ENCODE measurements around the gene PEX12. TPM values are rescaled to one million over a fixed set of nuclear protein-coding genes. Genes with fewer than 3 reads are reported as not detected.
"Not testable (repeated sequence)": the region's sequence is repeated elsewhere in the genome, so short reads cannot be mapped to it uniquely, and the experiment has no call there.

The PEX12 gene
- total and polyA plus RNA-seq, 11 donors: 2.6 to 10.8 (median 7.9) TPM

DNA sequence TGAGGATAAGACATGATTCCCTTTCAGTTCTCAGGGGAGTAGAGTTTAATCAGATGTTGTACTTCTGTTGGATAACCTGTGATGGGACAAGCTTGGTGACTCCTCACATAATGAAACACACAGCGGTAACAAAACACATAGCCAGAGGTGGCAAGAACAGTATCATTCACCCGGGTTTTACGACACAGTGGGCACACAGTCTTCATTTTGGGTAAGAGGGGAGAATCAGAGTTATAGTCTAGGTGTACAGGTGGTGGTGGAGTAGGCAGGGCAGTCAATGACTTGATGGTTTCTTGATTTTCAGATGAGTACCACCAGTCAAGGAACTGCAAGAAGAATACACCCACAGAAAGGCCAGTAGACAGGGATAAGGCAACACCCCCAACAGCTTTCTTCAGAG, 2.6 kb downstream of the PEX12 start:
- H3K27me3 ChIP-seq: no peaks in the 10 kb centered on the region
- no peak overlapping the region for H3K27ac ChIP-seq
- no peaks in the 10 kb centered on the region for H3K9me3 ChIP-seq
- TF ChIP-seq, protein P1, sequence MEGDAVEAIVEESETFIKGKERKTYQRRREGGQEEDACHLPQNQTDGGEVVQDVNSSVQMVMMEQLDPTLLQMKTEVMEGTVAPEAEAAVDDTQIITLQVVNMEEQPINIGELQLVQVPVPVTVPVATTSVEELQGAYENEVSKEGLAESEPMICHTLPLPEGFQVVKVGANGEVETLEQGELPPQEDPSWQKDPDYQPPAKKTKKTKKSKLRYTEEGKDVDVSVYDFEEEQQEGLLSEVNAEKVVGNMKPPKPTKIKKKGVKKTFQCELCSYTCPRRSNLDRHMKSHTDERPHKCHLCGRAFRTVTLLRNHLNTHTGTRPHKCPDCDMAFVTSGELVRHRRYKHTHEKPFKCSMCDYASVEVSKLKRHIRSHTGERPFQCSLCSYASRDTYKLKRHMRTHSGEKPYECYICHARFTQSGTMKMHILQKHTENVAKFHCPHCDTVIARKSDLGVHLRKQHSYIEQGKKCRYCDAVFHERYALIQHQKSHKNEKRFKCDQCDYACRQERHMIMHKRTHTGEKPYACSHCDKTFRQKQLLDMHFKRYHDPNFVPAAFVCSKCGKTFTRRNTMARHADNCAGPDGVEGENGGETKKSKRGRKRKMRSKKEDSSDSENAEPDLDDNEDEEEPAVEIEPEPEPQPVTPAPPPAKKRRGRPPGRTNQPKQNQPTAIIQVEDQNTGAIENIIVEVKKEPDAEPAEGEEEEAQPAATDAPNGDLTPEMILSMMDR (IDR thresholded peaks at IDR 0.05): no peak
- no peak for TF ChIP-seq POLR2A (IDR thresholded peaks at IDR 0.05)
- peaks cover 0 to 46% (median 31%) of the 10 kb centered on the region in 9 donors for H3K36me3 ChIP-seq
- ATAC-seq (no peak), DNase-seq (no peak)
- intact Hi-C loops (cut with DNase I): loop anchor here in 3 of 10 donors (10.0 kb wide), 2 partner anchors 591 to 611 kb away; partner anchors contain the start of genes LIG3 (in 2 of the 3), CCT6B (in 1 of the 3) and ZNF830 (in 1 of the 3)
- H3K4me1 ChIP-seq: peaks cover 0 to 23% (median 17%) of the 10 kb centered on the region in 12 donors
- WGBS, 4 donors: 92 to 94% (median 93%) methylated on average over 3 of the region's 3 CpGs
- H3K4me3 ChIP-seq: no peak overlapping the region

DNA sequence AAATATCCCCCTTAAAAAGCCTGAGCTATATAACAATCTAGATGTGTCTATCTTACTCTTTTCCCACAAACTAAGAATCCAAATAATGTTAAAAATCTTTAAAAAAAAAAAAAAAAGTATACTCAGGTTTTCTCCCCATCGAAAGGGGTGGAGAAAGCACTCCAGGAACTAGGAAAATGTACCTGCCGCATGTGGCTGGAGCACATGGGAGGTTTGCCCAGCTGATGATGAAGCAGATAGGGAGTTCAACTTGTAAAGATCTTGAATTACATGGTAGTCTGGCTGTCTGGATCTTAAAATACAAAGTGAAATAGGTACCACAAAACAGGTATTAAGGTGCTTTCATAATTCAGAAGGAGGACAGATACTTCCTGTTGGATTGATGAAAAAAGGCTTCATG, 9.0 kb downstream of the PEX12 start:
- intact Hi-C loops (cut with DNase I): loop anchor here in 1 of 10 donors (10.0 kb wide), 1 partner anchor 55 kb away; no protein-coding TSS in a partner anchor
- DNase-seq (no peak), ATAC-seq (no peak)
- H3K4me1 ChIP-seq: peaks cover 2 to 29% (median 18%) of the 10 kb centered on the region in 12 donors
- no peak overlapping the region for H3K27ac ChIP-seq
- 93 to 95% (median 94%) methylated on average over 2 of the region's 2 CpGs for WGBS, 4 donors
- peak overlapping the region in 2 of 12 donors; percentile 80 to 85 for H3K4me3 ChIP-seq
- TF ChIP-seq, protein P1 (IDR thresholded peaks at IDR 0.05): no peak
- TF ChIP-seq POLR2A (IDR thresholded peaks at IDR 0.05): no peak
- no peaks in the 10 kb centered on the region for H3K9me3 ChIP-seq
- H3K27me3 ChIP-seq: no peaks in the 10 kb centered on the region
- H3K36me3 ChIP-seq: peaks cover 0 to 19% (median 11%) of the 10 kb centered on the region in 9 donors

DNA sequence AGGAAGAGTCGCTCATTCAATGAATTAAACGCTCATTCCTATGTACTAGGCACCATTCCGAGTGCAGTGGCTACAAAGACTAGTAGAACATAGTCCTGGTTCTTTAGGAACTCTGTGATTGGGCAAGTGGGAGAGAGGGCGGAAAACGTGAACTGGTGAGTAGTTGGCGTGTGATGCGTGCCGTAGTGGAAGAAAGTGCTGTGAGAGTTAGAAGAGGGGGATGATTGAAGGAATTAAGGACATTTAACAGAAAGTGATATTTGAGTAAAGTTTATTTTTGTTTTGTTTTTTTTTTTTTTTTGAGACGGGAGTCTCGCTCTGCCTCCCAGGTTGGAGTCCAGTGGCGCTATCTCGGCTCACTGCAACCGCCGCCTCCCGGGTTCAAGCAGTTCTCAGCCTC, 9.8 kb downstream of the PEX12 start:
- peak in 1 of 4 donors; percentile 23 for ATAC-seq

DNA sequence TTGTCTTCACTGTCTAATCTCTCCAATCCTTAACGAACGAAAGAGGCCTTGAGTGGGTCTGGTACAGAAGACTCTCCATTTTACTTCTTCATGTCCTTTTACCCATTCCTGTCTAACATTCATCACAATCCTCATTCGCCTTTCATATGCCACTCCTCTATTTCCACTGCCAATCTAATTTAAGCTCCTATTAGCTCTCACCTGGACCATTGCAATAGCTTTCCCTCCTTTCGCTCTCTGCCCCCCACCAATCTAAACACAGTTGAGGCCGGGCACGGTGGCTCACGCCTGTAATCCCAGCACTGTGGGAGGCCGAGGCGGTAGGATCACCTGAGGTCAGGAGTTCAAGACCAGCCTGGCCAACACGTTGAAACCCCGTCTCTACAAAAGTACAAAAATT, 11.4 kb downstream of the PEX12 start:
- intact Hi-C loops (cut with DNase I): loop anchor here in 1 of 10 donors (10.0 kb wide), 1 partner anchor 58 kb away; no protein-coding TSS in a partner anchor
- H3K9me3 ChIP-seq: no peaks in the 10 kb centered on the region
- ATAC-seq (no peak), DNase-seq (no peak)
- H3K27ac ChIP-seq: peak overlapping the region in 2 of 12 donors; percentile 79 to 91
- no peak for TF ChIP-seq POLR2A (IDR thresholded peaks at IDR 0.05)
- TF ChIP-seq, protein P1 (IDR thresholded peaks at IDR 0.05): no peak
- H3K4me1 ChIP-seq: peaks cover 2 to 29% (median 18%) of the 10 kb centered on the region in 12 donors
- H3K36me3 ChIP-seq: no peaks in the 10 kb centered on the region
- 68 to 76% (median 72%) methylated on average over 11 of the region's 11 CpGs for WGBS, 4 donors
- no peaks in the 10 kb centered on the region for H3K27me3 ChIP-seq
- peak overlapping the region in 10 of 12 donors; percentile 53 to 85 (median 78) for H3K4me3 ChIP-seq

More for the DNA sequence above, 9.8 kb downstream of the PEX12 start:
- TF ChIP-seq, protein P1 (IDR thresholded peaks at IDR 0.05): no peak
- no peak for TF ChIP-seq POLR2A (IDR thresholded peaks at IDR 0.05)
- Histone ChIP-seq H3K27me3 (no peaks in the 10 kb centered on the region), H3K27ac (peak overlapping the region in 9 of 12 donors; percentile 73 to 91 (median 86)), H3K4me3 (peak overlapping the region; percentile 53 to 85 (median 76)), H3K4me1 (peaks cover 2 to 29% (median 18%) of the 10 kb centered on the region in 12 donors), H3K9me3 (no peaks in the 10 kb centered on the region), H3K36me3 (peaks cover 0 to 10% (median 5%) of the 10 kb centered on the region in 9 donors)
- intact Hi-C loops (cut with DNase I): loop anchor here in 1 of 10 donors (10.0 kb wide), 1 partner anchor 56 kb away; no protein-coding TSS in a partner anchor
- 21 to 30% (median 28%) methylated on average over 15 of the region's 15 CpGs for WGBS, 4 donors
- no peak for DNase-seq

DNA sequence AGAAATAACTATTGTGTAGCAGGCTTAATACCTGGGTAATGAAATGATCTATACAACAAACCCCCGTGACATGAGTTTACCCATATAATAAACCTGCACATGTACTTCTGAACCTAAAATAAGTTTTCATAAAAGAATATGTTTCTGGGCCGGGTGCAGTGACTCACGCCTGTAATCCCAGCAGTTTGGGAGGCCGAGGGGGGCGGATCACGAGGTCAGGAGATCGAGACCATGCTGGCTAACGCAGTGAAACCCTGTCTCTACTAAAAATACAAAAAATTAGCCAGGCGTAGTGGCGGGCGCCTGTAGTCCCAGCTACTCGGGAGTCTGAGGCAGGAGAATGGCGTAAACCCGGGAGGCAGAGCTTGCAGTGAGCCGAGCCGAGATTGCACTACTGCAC, 15.2 kb downstream of the PEX12 start:
- intact Hi-C loops (cut with DNase I): loop anchor here in 1 of 10 donors (10.0 kb wide), 1 partner anchor 62 kb away; no protein-coding TSS in a partner anchor
- not testable (repeated sequence) for H3K9me3 ChIP-seq, H3K27ac ChIP-seq, ATAC-seq, H3K27me3 ChIP-seq, DNase-seq, H3K4me3 ChIP-seq, H3K36me3 ChIP-seq, H3K4me1 ChIP-seq
- 79 to 85% (median 84%) methylated on average over 16 of the region's 16 CpGs for WGBS, 4 donors
